ENCODE measurements around the gene MUC6. TPM values are rescaled to one million over a fixed set of nuclear protein-coding genes. Genes with fewer than 3 reads are reported as not detected.
"Not testable (repeated sequence)": the region's sequence is repeated elsewhere in the genome, so short reads cannot be mapped to it uniquely, and the experiment has no call there.

The MUC6 gene
- polyA plus RNA-seq, 10 donors, result 0.08 to 0.46 (median 0.34) TPM

DNA sequence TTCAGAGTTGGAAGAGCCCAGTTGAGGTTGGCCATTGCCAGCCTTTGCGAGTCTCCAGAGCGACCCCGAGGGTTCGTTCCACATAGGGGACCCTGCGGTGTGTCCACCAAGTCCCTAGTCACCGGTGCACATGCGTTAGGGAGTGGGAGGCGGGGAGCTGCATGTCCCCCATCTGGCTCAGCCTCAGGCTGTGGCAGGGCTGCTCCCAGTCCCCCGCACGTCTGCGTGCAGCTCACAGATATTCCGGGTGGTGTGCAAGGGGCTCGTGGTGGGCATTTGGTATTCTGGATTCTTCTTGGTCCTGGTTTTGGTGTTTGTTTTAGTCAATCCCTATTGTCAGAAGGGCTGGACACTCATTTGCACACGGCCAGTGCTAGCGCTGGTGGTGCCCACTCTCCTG is 48.8 kb downstream of the MUC6 start:
- no peak for DNase-seq

- DNase-seq, result no peak
These were observed 49.6 kb downstream of the MUC6 start for GRCh38 chr11:986952-987305.

- DNase-seq, result no peak
These were observed 50.1 kb downstream of the MUC6 start for GRCh38 chr11:986270-986951.

DNA sequence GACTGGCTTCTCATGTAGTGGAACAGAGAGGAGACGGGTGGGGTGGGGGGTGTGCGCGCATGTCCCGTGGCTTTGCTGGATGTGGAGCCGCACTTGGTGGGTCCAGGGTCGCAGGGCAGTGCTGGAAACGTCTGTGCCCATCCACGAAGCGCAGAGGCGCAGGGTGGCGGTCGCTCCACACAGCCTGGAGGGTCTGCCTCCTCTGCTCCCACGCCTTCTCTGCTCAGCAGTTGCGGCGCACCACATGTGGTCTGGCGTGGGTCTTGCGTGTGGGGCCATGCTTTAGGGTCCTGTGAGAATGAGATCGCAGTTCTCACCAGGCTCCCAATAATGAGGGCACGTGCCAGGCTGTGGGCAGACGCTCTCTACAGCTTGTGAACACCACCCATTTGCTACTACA is 50.7 kb downstream of the MUC6 start:
- DNase-seq, result no peak

DNA sequence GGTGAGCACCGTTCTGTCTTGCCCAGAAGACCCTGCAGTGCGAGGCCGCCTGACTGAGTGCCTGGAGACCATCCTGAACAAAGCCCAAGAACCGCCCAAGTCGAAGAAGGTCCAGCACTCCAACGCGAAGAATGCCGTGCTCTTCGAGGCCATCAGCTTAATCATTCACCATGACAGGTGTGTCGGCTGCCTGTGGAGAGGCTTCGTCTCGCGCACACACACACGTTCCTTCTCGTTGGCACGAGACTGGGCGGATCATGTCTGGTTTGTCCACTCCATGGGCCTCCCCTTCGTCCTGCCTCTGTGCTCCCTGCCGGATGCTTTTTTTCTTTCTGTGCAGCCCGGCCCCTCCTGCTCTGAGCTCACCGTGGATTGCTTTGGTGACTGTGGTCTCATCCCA is 51.1 kb downstream of the MUC6 start:
- no peak for DNase-seq

- DNase-seq, result no peak
These were observed 52.0 kb downstream of the MUC6 start for GRCh38 chr11:984546-984945.

GRCh38 chr11:981764-982163 is 54.8 kb downstream of the MUC6 start:
- DNase-seq, result no peak

- DNase-seq, result peak in 1 of 3 donors; percentile 47
These were observed 55.8 kb downstream of the MUC6 start for GRCh38 chr11:980438-981357.

DNA sequence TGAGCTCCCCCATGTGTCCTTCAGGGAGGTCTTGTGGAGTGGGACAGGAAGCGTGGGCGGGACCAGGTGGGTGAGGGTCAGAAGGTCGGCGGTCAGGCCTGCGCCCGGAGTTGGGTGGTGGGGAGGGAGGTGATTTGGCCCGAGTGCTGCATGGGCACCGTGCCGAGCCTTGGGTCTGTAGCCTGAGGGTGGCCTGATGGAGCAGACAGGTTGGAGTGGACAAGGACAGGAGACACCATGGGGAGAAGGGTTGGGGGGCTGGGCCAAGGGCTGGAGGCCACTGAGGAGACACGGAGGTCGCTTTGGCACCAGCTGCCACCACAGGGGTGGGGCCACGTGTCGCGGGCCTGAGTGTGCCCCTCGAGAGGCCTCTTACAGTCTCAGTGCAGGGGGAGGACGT is 57.7 kb downstream of the MUC6 start:
- no peak for DNase-seq

GRCh38 chr11:977830-978720 is 58.4 kb downstream of the MUC6 start:
- DNase-seq, result no peak

GRCh38 chr11:976431-977160 is 59.9 kb downstream of the MUC6 start:
- peak in 1 of 3 donors; percentile 8 for DNase-seq

DNA sequence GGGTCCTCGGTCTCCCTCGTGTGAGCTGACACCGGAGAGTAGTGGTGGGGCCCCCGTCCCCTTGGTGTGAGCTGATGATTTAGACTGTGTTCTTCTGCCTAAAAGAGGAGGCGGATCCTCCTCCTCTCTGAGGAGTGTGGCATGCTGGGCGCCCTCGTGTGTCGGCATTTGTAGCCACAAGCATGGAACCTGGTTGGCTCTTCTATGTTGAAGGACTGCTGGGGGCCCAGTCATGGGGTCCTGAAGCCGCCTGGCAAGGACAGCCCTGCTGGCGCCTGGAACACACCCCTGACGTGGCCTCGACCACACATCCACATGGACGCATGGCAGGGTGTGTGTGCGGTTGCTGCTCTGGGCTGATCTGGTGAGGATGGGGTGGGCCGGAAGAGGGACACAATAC is 60.7 kb downstream of the MUC6 start:
- peak; percentile 14 to 52 (median 47) for DNase-seq

- DNase-seq, result not testable (repeated sequence)
These were observed 61.1 kb downstream of the MUC6 start for GRCh38 chr11:975376-975775.

GRCh38 chr11:973237-973636 is 63.3 kb downstream of the MUC6 start:
- DNase-seq, result no peak

- no peak for DNase-seq
These were observed 63.9 kb downstream of the MUC6 start for GRCh38 chr11:972523-973211.

- no peak for DNase-seq
These were observed 64.7 kb downstream of the MUC6 start for GRCh38 chr11:971731-972365.

DNA sequence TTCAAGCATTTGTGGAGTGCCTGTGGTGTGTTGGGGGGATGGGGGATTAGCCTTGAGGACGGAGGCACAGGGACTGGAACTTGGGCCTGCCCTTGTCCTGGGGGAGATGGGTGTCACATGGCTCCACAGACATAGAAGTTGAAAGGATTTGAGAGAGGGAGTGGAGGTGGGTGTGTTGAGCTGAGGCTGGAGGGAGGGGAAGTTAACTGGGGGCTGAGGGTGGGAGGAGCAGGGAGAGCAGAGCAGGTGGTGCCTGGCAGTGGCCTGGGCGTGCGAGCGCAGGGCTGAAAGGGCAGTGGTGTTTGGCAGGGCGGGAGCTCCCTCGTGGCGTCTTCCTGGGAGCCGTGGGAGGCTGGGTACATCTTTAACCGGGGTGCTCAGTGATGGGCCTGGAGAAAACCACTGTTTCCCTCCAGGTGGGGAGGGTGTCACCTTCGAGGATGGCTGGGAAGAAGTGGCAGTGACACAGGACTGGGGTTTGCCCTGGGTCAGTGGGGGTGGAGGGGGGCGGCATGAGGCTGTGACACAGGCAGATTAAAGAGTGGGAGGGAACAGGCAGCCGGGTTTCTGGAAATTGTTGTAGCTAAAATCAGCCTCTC is 65.3 kb downstream of the MUC6 start:
- DNase-seq, result no peak

- no peak for DNase-seq
These were observed 66.1 kb downstream of the MUC6 start for GRCh38 chr11:970319-970871.

GRCh38 chr11:969651-970205 is 66.8 kb downstream of the MUC6 start:
- DNase-seq, result no peak
